ENCODE results near the gene DARS2. TPM values are rescaled to one million over a fixed set of nuclear protein-coding genes. Genes with fewer than 3 reads are reported as not detected.
A peak's percentile ranks its signal among the peaks of the same experiment; 100 is the strongest.

Gene DARS2
- total RNA-seq, 1 donor from 2014 or later, result 9.5 TPM

GRCh38 chr1:173821680-173822079 lies 2.8 kb upstream of the DARS2 start:
- DNase-seq (ENCODE audit: low spot score), result no peak
- H3K9me3 Mint-ChIP-seq (ENCODE audit: low read depth), result no peaks in the 10 kb centered on the region
- TF ChIP-seq CTCF (IDR thresholded peaks at IDR 0.05), result no peak
- no peak overlapping the region for H3K4me3 Mint-ChIP-seq (ENCODE audit: unreplicated experiment)
- H3K4me1 Mint-ChIP-seq (ENCODE audit: low read depth), result peaks cover 43% of the 10 kb centered on the region
- no peaks in the 10 kb centered on the region for H3K27me3 Mint-ChIP-seq (ENCODE audit: low read depth)
- H3K27ac Mint-ChIP-seq (ENCODE audit: unreplicated experiment), result no peak overlapping the region
- peaks cover 2% of the 10 kb centered on the region for H3K36me3 Mint-ChIP-seq (ENCODE audit: low read depth)

- Mint-ChIP-seq H3K4me1 (ENCODE audit: low read depth) (peaks cover 52% of the 10 kb centered on the region), H3K4me3 (ENCODE audit: unreplicated experiment) (peak overlapping the region; percentile 94), H3K27ac (ENCODE audit: unreplicated experiment) (peak overlapping the region; percentile 99), H3K9me3 (ENCODE audit: low read depth) (no peaks in the 10 kb centered on the region), H3K27me3 (ENCODE audit: low read depth) (no peaks in the 10 kb centered on the region), H3K36me3 (ENCODE audit: low read depth) (no peaks in the 10 kb centered on the region)
- no peak for DNase-seq (ENCODE audit: low spot score)
- no peak for TF ChIP-seq CTCF (IDR thresholded peaks at IDR 0.05)
Observed at GRCh38 chr1:173823781-173824314, 625 bp upstream of the DARS2 start.

GRCh38 chr1:173827611-173828010 lies 3.1 kb downstream of the DARS2 start:
- no peak overlapping the region for H3K4me3 Mint-ChIP-seq (ENCODE audit: unreplicated experiment)
- H3K4me1 Mint-ChIP-seq (ENCODE audit: low read depth), result peaks cover 31% of the 10 kb centered on the region
- no peaks in the 10 kb centered on the region for H3K27me3 Mint-ChIP-seq (ENCODE audit: low read depth)
- no peaks in the 10 kb centered on the region for H3K9me3 Mint-ChIP-seq (ENCODE audit: low read depth)
- no peak overlapping the region for H3K27ac Mint-ChIP-seq (ENCODE audit: unreplicated experiment)
- no peaks in the 10 kb centered on the region for H3K36me3 Mint-ChIP-seq (ENCODE audit: low read depth)
- DNase-seq (ENCODE audit: low spot score), result no peak
- no peak for TF ChIP-seq CTCF (IDR thresholded peaks at IDR 0.05)

GRCh38 chr1:173832748-173833147 lies 8.3 kb downstream of the DARS2 start:
- no peaks in the 10 kb centered on the region for H3K27me3 Mint-ChIP-seq (ENCODE audit: low read depth)
- peaks cover 6% of the 10 kb centered on the region for H3K36me3 Mint-ChIP-seq (ENCODE audit: low read depth)
- H3K4me3 Mint-ChIP-seq (ENCODE audit: unreplicated experiment), result no peak overlapping the region
- H3K4me1 Mint-ChIP-seq (ENCODE audit: low read depth), result no peaks in the 10 kb centered on the region
- no peaks in the 10 kb centered on the region for H3K9me3 Mint-ChIP-seq (ENCODE audit: low read depth)
- DNase-seq (ENCODE audit: low spot score), result no peak
- no peak overlapping the region for H3K27ac Mint-ChIP-seq (ENCODE audit: unreplicated experiment)
- TF ChIP-seq CTCF (IDR thresholded peaks at IDR 0.05), result no peak

GRCh38 chr1:173852105-173852504 lies 27.6 kb downstream of the DARS2 start:
- H3K4me1 Mint-ChIP-seq (ENCODE audit: low read depth), result peaks cover 12% of the 10 kb centered on the region
- no peaks in the 10 kb centered on the region for H3K27me3 Mint-ChIP-seq (ENCODE audit: low read depth)
- no peak overlapping the region for H3K4me3 Mint-ChIP-seq (ENCODE audit: unreplicated experiment)
- H3K27ac Mint-ChIP-seq (ENCODE audit: unreplicated experiment), result no peak overlapping the region
- no peak for DNase-seq (ENCODE audit: low spot score)
- no peak for TF ChIP-seq CTCF (IDR thresholded peaks at IDR 0.05)
- peaks cover 8% of the 10 kb centered on the region for H3K36me3 Mint-ChIP-seq (ENCODE audit: low read depth)
- H3K9me3 Mint-ChIP-seq (ENCODE audit: low read depth), result no peaks in the 10 kb centered on the region
